Activated CD8-positive, alpha-beta memory T cell treated with anti-CD3 and anti-CD28 coated beads for 48 hours (primary cell): Measurements from ENCODE around the gene PLEKHB2.
A peak's percentile ranks its signal among the peaks of the same experiment; 100 is the strongest.
"Not testable (repeated sequence)": the region's sequence is repeated elsewhere in the genome, so short reads cannot be mapped to it uniquely, and the experiment has no call there.

Source experiments
- DNase-seq, 3 experiments: peaks; one replicate each; pipeline ENCODE4 v3.0.0-alpha.2; 2020; ENCODE audit warnings: low read depth in 2 of 3, low spot score in 2 of 3

Gene PLEKHB2, protein sequence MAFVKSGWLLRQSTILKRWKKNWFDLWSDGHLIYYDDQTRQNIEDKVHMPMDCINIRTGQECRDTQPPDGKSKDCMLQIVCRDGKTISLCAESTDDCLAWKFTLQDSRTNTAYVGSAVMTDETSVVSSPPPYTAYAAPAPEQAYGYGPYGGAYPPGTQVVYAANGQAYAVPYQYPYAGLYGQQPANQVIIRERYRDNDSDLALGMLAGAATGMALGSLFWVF

DNA sequence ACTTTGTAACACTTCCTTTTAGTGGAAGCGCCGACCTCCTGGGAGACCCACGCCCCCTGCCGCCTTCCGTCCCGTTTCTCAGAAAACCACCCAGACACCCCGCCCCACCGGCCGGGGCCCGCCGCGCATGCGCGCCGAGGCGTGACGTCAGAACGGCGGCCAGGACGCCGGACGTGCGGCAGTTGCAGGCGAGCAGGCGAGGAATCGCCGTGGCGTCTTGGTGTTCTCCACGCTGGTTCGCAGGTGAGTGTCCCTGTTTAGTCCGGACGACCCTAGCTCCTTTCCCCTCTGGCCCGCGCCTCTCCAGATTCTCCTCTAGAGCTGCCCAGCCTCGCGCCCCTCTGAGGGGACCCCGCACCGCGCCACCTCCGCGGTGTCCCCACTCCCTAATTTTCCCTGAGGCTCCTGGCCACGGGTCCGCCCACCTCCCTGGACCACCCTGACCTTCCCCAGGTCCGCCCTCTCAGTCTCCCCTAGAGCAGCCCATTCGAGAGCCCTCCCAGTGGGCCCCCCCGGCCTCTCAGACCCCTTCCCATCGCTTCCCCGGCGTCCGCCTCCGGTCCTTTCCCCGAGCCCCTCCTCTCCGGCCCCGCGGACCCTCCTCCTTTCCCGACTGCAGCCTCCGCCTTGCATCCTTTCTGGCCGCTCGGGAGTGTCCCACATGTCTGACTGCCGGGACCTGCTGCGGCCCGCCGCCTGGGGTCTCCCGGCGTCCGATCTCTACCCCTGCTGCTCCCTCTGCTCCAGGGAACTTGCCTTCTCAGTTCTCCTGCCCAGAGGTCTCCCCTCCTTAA is at the start of gene PLEKHB2:
Gene PLEKHB2 (plus strand): TSS at position 181 of the 794 bp plus-strand sequence. CDS start 15,606 bp downstream, outside the sequence.
- DNase-seq, result peak; percentile 89 to 92 (median 91)

- no peak for DNase-seq
These were observed 48.8 kb upstream of the PLEKHB2 start for GRCh38 chr2:131056204-131056931.

DNA sequence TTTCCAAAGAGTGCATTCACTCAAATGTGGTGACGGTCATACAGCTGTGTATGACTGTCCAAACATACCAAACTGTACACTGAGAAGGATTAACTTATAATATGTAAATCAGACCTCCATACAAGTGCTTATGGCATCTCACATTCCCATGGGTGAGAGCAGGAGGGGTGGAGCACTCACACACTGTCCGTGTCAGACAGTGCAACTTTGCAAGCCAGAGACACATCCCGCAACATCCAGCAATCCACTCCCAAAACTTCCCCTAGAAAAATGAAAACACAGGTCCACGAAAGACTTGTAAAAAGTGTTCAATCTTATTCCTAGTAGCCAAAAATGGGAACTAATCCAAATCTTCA is 48.2 kb upstream of the PLEKHB2 start:
- DNase-seq, result no peak

- no peak for DNase-seq
These were observed 46.8 kb upstream of the PLEKHB2 start for GRCh38 chr2:131058214-131058843.

DNA sequence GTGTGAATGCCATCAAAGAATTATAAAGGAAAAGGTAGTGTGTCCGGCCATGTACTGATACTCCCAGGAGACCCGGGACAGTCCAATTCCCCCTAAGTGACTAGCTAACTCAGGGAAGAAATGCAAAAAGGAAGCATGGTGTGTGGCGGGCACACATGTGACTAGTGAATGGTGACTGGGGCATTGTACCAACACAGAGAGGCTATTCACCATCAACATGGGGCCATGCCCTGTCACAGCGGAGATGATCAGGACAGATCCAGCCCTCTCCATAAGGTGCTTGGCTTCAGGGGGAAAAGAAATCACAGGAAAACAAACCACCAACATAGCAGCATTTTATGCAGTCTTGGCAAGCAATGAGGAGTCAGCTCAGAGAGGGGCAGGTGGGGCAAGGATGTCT is 46.2 kb upstream of the PLEKHB2 start:
- DNase-seq, result no peak

DNA sequence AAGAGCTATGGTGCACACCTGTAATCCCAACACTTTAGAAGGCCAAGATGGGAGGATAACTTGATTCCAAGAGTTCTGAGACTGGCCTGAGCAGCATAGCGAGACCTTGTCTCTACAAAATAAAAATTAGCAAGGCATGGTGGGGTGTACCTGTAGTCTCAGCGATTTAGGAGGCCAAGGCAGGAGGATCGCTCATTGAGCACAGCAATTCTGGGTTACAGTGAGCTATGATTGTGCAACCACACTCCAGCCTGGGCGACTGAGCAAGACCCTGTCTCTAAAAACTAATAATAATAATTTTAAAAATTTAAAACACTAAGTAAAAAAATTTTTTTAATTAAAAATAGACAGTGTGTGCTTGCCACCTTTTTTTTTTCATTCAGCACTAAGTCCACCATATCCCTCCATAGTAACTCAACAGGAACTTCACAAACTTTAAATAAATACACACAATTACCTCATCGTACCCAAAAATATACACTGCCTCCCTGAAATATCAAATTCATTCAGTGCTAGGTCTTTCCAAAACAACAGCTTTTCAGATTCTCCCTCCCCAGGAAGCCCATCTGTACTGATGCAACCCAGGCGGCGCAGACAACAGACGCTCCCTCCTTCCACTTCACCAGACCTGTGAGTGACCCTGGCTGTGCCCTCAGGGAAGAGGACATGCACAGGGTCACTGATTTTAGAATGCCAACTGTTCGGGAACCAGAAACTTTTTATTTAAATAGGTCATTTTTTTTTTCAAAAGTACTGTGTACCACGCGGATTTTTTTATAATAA is 41.4 kb upstream of the PLEKHB2 start:
- DNase-seq, result no peak

GRCh38 chr2:131064589-131065512 is 40.3 kb upstream of the PLEKHB2 start:
- DNase-seq, result no peak

GRCh38 chr2:131067465-131068125 is 37.5 kb upstream of the PLEKHB2 start:
- DNase-seq, result no peak

DNA sequence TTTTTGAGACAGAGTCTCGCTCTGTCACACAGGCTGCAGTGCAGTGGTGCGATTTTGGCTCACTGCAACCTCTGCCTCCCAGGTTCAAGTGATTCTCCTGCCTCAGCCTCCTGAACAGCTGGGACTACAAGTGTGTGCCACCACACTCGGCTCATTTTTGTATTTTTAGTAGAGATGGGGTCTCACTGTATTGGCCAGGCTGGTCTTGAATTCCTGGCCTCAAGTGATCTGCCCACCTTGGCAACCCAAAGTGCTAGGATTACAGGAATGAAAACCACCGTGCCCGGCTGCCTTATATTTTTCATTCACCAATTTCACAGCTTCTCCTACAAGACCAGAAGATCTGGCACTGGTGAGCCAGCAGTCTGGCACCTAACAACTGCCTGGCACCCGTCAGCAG is 37.0 kb upstream of the PLEKHB2 start:
- DNase-seq, result not testable (repeated sequence)

GRCh38 chr2:131075578-131075977 is 29.6 kb upstream of the PLEKHB2 start:
- not testable (repeated sequence) for DNase-seq

- no peak for DNase-seq
These were observed 28.4 kb upstream of the PLEKHB2 start for GRCh38 chr2:131076707-131077106.

DNA sequence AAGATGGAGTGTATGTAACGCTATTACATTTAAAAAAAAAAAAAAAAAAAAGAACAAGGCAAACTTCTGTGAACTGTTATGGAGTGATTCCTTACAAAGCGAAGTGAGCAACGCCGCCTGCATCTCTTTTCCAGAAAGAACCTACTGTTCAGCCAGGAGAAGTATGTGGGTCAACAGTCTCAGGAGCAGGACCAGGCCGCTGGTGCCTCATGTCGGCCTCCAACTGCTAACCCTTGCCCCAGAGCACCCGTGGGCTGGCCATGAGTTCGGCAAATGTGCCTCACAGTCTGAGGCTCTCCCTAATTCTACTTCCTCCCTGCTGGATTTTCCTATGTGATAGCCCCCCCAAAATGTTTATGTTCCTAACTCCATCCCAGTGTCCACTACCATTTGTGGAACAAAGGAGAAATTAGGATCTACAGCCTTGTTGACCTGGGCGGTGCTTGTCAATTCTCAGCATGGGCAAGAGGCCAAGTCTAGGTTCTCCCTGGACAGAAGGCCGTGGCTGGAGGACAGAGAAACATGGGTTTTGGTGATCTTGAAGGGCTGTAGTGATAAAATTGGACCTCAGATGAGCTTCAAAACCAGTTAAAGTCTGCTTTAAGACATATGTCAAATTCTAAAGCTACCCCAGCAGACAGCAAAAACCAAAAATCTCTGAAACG is 27.8 kb upstream of the PLEKHB2 start:
- DNase-seq, result no peak

GRCh38 chr2:131077966-131078365 is 27.2 kb upstream of the PLEKHB2 start:
- no peak for DNase-seq

GRCh38 chr2:131079931-131080330 is 25.2 kb upstream of the PLEKHB2 start:
- DNase-seq, result not testable (repeated sequence)

- no peak for DNase-seq
These were observed 23.9 kb upstream of the PLEKHB2 start for GRCh38 chr2:131081190-131081589.

- DNase-seq, result no peak
These were observed 19.5 kb upstream of the PLEKHB2 start for GRCh38 chr2:131085646-131086045.

GRCh38 chr2:131092458-131093005 is 12.6 kb upstream of the PLEKHB2 start:
- DNase-seq, result no peak

GRCh38 chr2:131093006-131093695 is 12.0 kb upstream of the PLEKHB2 start, which contains the start of gene FAM168B:
FAM168B (minus strand) TSS chr2:131093460; CDS start chr2:131082646, 10,814 bp downstream.
- DNase-seq, result peak; percentile 65 to 81 (median 81)
